Lower lobe of right lung (tissue), 2 donors: Measurements from ENCODE around the gene FNIP1. TPM values are rescaled to one million over a fixed set of nuclear protein-coding genes. Genes with fewer than 3 reads are reported as not detected.
A peak's percentile ranks its signal among the peaks of the same experiment; 100 is the strongest.

Source experiments
- ATAC-seq, 2 donors: fragments of 200-7000 bp; cut with Tn5 transposase; one replicate each; pipeline ENCODE4 v1.9.1; 2020 to 2022; ENCODE audit warnings: mild to moderate bottlenecking in 2 of 2, moderate library complexity in 2 of 2
- DNase-seq: peaks from one replicate; pipeline ENCODE4 v3.0.0-alpha.2; 2020
- H3K27ac ChIP-seq: fragments of 200-600 bp; one replicate; pipeline ENCODE4 v1.8.0; 2022
- H3K27me3 ChIP-seq: fragments of 200-600 bp; one replicate; pipeline ENCODE4 v1.8.0; 2022; ENCODE audit warnings: low read depth
- H3K36me3 ChIP-seq: fragments of 200-600 bp; one replicate; pipeline ENCODE4 v1.8.0; 2022; ENCODE audit warnings: mild to moderate bottlenecking
- H3K4me1 ChIP-seq: fragments of 200-600 bp; one replicate; pipeline ENCODE4 v1.8.0; 2022
- H3K4me3 ChIP-seq: fragments of 200-600 bp; one replicate; pipeline ENCODE4 v1.8.0; 2022; ENCODE audit warnings: mild to moderate bottlenecking
- H3K9me3 ChIP-seq: fragments of 200-600 bp; one replicate; pipeline ENCODE4 v1.8.0; 2022
- intact Hi-C: fragments of 100-400 bp; cut with DNase I; formaldehyde crosslinking; loops from one replicate; pipeline ENCODE4 v1.11.0; 2022
- total RNA-seq: library from RNA; stranded (reverse); fragmentation: NEBNext Ultra II Directional; extraction: Animal tissue kit (Norgen Biotek cat#: 25700); gene quantifications from one replicate; pipeline ENCODE4 v1.2.1, GENCODE V29; 2021
- TF ChIP-seq, protein P1 (sequence below): fragments of 200-600 bp; IDR thresholded peaks from one replicate; pipeline ENCODE4 v1.8.0; 2022; ENCODE audit warnings: antibody characterized with exemption, mild to moderate bottlenecking
- donor health status: DM: no; HTN: yes; CAD: no; lungs with severe emphysema.

Gene FNIP1
- total RNA-seq, 1 donor from 2014 or later = 40.3 TPM

DNA sequence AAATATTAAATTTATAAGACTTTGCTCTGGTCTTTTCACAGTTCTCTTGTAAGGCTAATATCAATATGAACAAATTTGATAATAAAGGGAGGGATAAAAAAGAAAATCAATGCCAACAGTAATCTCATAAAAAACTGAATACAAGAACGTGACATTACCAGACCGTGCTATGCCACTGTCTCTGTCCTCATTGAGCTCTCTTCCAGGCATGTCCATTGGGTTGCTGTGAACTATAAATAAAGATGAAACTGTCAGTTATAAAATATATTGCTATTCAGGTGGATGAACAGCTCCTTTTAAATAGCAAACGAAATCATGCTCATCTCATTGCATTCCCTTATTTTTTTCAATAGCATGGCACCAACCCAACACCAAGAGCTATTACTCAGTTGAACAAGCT, 87.8 kb downstream of the FNIP1 start:
- TF ChIP-seq, protein P1, sequence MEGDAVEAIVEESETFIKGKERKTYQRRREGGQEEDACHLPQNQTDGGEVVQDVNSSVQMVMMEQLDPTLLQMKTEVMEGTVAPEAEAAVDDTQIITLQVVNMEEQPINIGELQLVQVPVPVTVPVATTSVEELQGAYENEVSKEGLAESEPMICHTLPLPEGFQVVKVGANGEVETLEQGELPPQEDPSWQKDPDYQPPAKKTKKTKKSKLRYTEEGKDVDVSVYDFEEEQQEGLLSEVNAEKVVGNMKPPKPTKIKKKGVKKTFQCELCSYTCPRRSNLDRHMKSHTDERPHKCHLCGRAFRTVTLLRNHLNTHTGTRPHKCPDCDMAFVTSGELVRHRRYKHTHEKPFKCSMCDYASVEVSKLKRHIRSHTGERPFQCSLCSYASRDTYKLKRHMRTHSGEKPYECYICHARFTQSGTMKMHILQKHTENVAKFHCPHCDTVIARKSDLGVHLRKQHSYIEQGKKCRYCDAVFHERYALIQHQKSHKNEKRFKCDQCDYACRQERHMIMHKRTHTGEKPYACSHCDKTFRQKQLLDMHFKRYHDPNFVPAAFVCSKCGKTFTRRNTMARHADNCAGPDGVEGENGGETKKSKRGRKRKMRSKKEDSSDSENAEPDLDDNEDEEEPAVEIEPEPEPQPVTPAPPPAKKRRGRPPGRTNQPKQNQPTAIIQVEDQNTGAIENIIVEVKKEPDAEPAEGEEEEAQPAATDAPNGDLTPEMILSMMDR = no peak
- DNase-seq (no peak), ATAC-seq (no peak)
- no peak overlapping the region for H3K27ac ChIP-seq
- H3K4me1 ChIP-seq = no peaks in the 10 kb centered on the region
- no peak overlapping the region for H3K4me3 ChIP-seq
- intact Hi-C loops = no loop called here
- H3K27me3 ChIP-seq = no peaks in the 10 kb centered on the region
- no peaks in the 10 kb centered on the region for H3K9me3 ChIP-seq
- H3K36me3 ChIP-seq = peaks cover 55% of the 10 kb centered on the region

DNA sequence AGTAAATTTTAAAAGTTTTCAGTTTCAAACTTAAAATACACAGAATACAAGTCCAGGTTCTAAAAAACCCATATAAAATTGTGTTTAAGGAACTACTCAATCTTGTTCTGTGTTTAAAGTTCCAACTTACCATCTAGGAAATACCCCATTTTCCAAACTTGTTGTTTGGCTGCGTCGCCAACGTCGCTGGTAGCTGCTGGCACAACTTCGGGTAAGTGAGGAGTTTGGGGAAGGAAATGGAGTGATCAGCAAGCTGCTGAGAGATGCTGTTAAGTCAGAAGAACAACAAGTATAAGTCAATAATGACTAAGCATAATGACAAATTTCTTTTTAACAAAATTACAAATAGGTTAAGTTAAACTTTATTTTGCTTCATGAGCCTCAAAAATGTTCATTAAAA, 90.5 kb downstream of the FNIP1 start:
- Histone ChIP-seq H3K27me3 (no peaks in the 10 kb centered on the region), H3K36me3 (peaks cover 75% of the 10 kb centered on the region), H3K9me3 (no peaks in the 10 kb centered on the region), H3K27ac (no peak overlapping the region), H3K4me3 (no peak overlapping the region), H3K4me1 (no peaks in the 10 kb centered on the region)
- no peak for ATAC-seq
- intact Hi-C loops = no loop called here
- TF ChIP-seq, protein P1 = no peak
- DNase-seq = no peak

DNA sequence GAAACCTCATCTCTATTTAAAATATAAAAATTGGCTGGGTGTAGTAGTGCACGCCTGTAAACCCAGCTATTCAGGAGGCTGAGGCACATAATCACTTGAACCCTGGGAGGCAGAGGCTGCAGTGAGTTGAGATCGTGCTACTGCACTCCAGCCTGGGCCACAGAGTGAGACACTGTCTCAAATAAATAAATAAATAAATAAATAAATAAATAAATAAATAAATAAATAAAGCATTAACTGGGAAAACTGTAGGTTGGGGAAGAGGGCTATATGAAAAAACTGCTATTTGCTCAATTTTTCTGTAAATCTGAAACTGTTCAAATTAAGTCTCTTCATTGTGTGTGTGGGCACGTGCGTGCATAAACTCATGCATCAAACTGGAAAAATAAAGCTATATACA, 101.9 kb downstream of the FNIP1 start:
- ATAC-seq (no peak), DNase-seq (no peak)
- TF ChIP-seq, protein P1 = no peak
- H3K4me1 ChIP-seq = no peaks in the 10 kb centered on the region
- H3K27me3 ChIP-seq = no peaks in the 10 kb centered on the region
- no peak overlapping the region for H3K27ac ChIP-seq
- H3K36me3 ChIP-seq = peaks cover 56% of the 10 kb centered on the region
- intact Hi-C loops = no loop called here
- H3K9me3 ChIP-seq = no peaks in the 10 kb centered on the region
- H3K4me3 ChIP-seq = no peak overlapping the region

DNA sequence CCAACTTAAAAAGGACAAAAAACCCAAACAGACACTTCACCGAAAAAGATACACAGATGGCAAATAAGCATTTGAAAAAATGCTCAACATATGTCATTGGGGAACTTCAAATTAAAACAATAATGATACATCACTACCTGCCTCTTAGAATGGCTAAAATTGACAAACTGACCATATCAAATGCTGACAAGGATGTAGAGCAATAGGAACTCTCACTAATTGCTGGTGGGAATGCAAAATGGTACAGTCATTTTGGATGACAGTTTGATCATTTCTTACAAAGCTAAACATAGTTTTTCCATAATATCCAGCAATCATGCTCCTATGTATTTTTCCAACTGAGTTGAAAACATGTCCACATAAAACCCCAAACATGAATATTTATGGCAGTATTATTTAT, 102.9 kb downstream of the FNIP1 start:
- no peak overlapping the region for H3K4me3 ChIP-seq
- intact Hi-C loops = no loop called here
- ATAC-seq (no peak), DNase-seq (no peak)
- H3K27me3 ChIP-seq = no peaks in the 10 kb centered on the region
- H3K27ac ChIP-seq = no peak overlapping the region
- H3K36me3 ChIP-seq = peaks cover 54% of the 10 kb centered on the region
- no peaks in the 10 kb centered on the region for H3K9me3 ChIP-seq
- TF ChIP-seq, protein P1 = no peak
- no peaks in the 10 kb centered on the region for H3K4me1 ChIP-seq

DNA sequence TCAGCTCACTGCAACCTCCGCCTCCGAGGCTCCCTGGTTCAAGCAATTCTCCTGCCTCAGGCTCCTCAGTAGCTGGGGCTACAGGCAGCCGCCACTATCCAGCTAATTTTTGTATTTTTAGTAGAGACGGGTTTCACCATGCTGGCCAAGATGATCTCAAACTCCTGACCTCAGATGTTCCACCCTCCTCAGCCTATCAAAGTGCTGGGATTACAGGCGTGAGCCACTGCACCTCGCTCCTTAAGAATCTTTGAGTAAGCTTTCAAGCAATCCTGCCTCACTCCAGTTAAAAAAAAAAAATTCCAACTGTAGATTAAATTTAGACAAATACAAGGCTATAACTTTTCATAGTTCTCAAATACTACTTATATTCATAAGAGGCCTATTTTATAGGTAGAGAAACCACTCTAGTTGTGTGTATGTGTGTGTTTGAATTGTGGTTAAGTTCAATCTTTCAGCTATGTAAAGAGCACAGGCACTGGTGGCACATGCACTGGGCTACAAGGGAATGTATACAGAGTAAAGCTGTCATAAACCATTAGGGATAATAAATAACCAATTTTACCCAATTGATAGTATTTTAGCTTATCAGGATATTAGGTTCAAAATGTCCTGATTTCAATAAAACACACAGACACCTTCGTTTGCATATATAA, 111.2 kb downstream of the FNIP1 start:
- Histone ChIP-seq H3K4me3 (no peak overlapping the region), H3K27me3 (no peaks in the 10 kb centered on the region), H3K9me3 (no peaks in the 10 kb centered on the region), H3K4me1 (no peaks in the 10 kb centered on the region), H3K36me3 (peaks cover 31% of the 10 kb centered on the region), H3K27ac (no peak overlapping the region)
- TF ChIP-seq, protein P1 = no peak
- DNase-seq (no peak), ATAC-seq (peak; percentile 32 to 59)
- intact Hi-C loops = no loop called here
